IMR-90 (cell line): Measurements from ENCODE around the gene TMEM52B. TPM values are rescaled to one million over a fixed set of nuclear protein-coding genes. Genes with fewer than 3 reads are reported as not detected.

Experiments used
- ATAC-seq: fragments of 200-7000 bp; cut with Tn5 transposase; 2 replicates; pipeline ENCODE4 v1.9.1; 2020; ENCODE audit warnings: low read depth, mild to moderate bottlenecking, moderate library complexity
- BruUV-seq: library from RNA; stranded (reverse); fragments of 400-500 nt; replicated peaks from 2 replicates; lab custom pipeline; 2021; lab: Mats Ljungman, UMichigan
- CTCF ChIA-PET: fragments of 300-600 bp; formaldehyde crosslinking; extraction: SDS; loops from one replicate; lab custom pipeline; 2021; ENCODE audit warnings: antibody characterized with exemption; lab: Yijun Ruan, JAX
- POLR2A ChIA-PET: fragments of 300-600 bp; sonication (Branson Sonifier 250); formaldehyde crosslinking; loops from one replicate; lab custom pipeline; 2022; ENCODE audit warnings: antibody characterized with exemption; ENCODE audit not compliant: unreplicated experiment; lab: Charles Lee
- DNase-seq: peaks from one replicate; pipeline ENCODE4 v3.0.0; 2013
- H2AFZ ChIP-seq: replicated peaks from 2 replicates; pipeline ENCODE3; 2013; ENCODE audit warnings: low read length, mild to moderate bottlenecking; ENCODE audit not compliant: poor library complexity
- H2AK5ac ChIP-seq: 2 replicates; pipeline ENCODE4 v1.6.1; 2013; ENCODE audit warnings: low read depth, low read length, inconsistent platforms
- H2AK9ac ChIP-seq: replicated peaks from 2 replicates; pipeline ENCODE3; 2013; ENCODE audit warnings: mild to moderate bottlenecking, low read depth, low read length, moderate library complexity; ENCODE audit not compliant: poor library complexity
- H2BK120ac ChIP-seq: 2 replicates; pipeline ENCODE4 v1.6.1; 2013; ENCODE audit warnings: low read depth, low read length, inconsistent platforms
- H2BK15ac ChIP-seq: 3 replicates; pipeline ENCODE4 v1.6.1; 2013; ENCODE audit warnings: low read depth, low read length, inconsistent platforms
- H2BK20ac ChIP-seq: 2 replicates; pipeline ENCODE4 v1.6.1; 2013; ENCODE audit warnings: low read depth, mild to moderate bottlenecking, inconsistent platforms, low read length, moderate library complexity
- H2BK5ac ChIP-seq: 2 replicates; pipeline ENCODE4 v1.6.1; 2013; ENCODE audit warnings: mild to moderate bottlenecking, low read depth, low read length, inconsistent platforms; ENCODE audit not compliant: poor library complexity, severe bottlenecking
- H3K14ac ChIP-seq: replicated peaks from 2 replicates; pipeline ENCODE4 v1.6.1; 2013; ENCODE audit warnings: low read depth, low read length, inconsistent platforms
- H3K18ac ChIP-seq: 2 replicates; pipeline ENCODE4 v1.6.1; 2013; ENCODE audit warnings: low read depth, low read length, control low read depth
- H3K23ac ChIP-seq: 2 replicates; pipeline ENCODE4 v1.6.1; 2013; ENCODE audit warnings: low read depth, low read length, inconsistent platforms
- H3K27ac ChIP-seq: 2 replicates; pipeline ENCODE4 v1.5.1; 2013; ENCODE audit warnings: mild to moderate bottlenecking, control low read depth, low read length; ENCODE audit not compliant: insufficient read depth
- H3K27me3 ChIP-seq: 2 replicates; pipeline ENCODE4 v1.6.1; 2013; ENCODE audit warnings: low read length; ENCODE audit not compliant: control insufficient read depth, insufficient read depth
- H3K36me3 ChIP-seq: 2 replicates; pipeline ENCODE4 v1.6.1; 2013; ENCODE audit warnings: low read length, mixed read lengths; ENCODE audit not compliant: control insufficient read depth, insufficient read depth
- H3K4ac ChIP-seq: 2 replicates; pipeline ENCODE4 v1.6.1; 2013; ENCODE audit warnings: low read depth, low read length, inconsistent platforms
- H3K4me1 ChIP-seq: 2 replicates; pipeline ENCODE4 v1.6.1; 2013; ENCODE audit warnings: low read length, mixed read lengths; ENCODE audit not compliant: control insufficient read depth, insufficient read depth
- H3K4me2 ChIP-seq: 2 replicates; pipeline ENCODE4 v1.6.1; 2013; ENCODE audit warnings: low read depth, mild to moderate bottlenecking, control low read depth, low read length, moderate library complexity
- H3K4me3 ChIP-seq: 2 replicates; pipeline ENCODE4 v1.5.1; 2013; ENCODE audit warnings: low read depth, mild to moderate bottlenecking, control low read depth, low read length, moderate library complexity; ENCODE audit not compliant: insufficient read depth
- H3K56ac ChIP-seq: 2 replicates; pipeline ENCODE4 v1.6.1; 2013; ENCODE audit warnings: low read length, inconsistent platforms; ENCODE audit not compliant: insufficient read depth; ENCODE audit errors: extremely low read depth
- H3K79me1 ChIP-seq, 2 experiments: 2 replicates each; pipeline ENCODE4 v1.6.1; 2013; ENCODE audit warnings: low read length in 2 of 2, inconsistent platforms in 1 of 2, low read depth in 1 of 2
- H3K9ac ChIP-seq: 2 replicates; pipeline ENCODE4 v1.6.1; 2013; ENCODE audit warnings: low read depth, low read length, control low read depth
- H3K9me1 ChIP-seq: 2 replicates; pipeline ENCODE4 v1.6.1; 2013; ENCODE audit warnings: low read length, inconsistent platforms; ENCODE audit not compliant: insufficient read depth
- H3K9me3 ChIP-seq: 2 replicates; pipeline ENCODE4 v1.6.1; 2013; ENCODE audit warnings: low read length; ENCODE audit not compliant: control insufficient read depth, insufficient read depth
- H4K20me1 ChIP-seq: 2 replicates; pipeline ENCODE4 v1.6.1; 2013; ENCODE audit warnings: low read length, inconsistent platforms; ENCODE audit not compliant: insufficient read depth
- H4K5ac ChIP-seq: 2 replicates; pipeline ENCODE4 v1.6.1; 2013; ENCODE audit warnings: mild to moderate bottlenecking, low read depth, low read length, control low read depth
- H4K8ac ChIP-seq, 2 experiments: 2 replicates each; pipeline ENCODE4 v1.6.1; 2013; ENCODE audit warnings: low read depth in 2 of 2, low read length in 2 of 2, control low read depth in 1 of 2, inconsistent platforms in 1 of 2
- H4K91ac ChIP-seq: 2 replicates; pipeline ENCODE4 v1.6.1; 2013; ENCODE audit warnings: low read depth, low read length, inconsistent platforms; ENCODE audit not compliant: insufficient read depth
- BHLHE40 ChIP-seq: fragments of 150-350 bp; IDR thresholded peaks from 2 replicates; pipeline ENCODE4 v1.6.1; 2016; ENCODE audit warnings: mild to moderate bottlenecking, low read depth, low read length
- CHD1 ChIP-seq: IDR thresholded peaks from 2 replicates; pipeline ENCODE4 v1.6.1; 2012; ENCODE audit warnings: low read depth, low read length, improper control_type of control experiment
- FOS ChIP-seq: fragments of 150-350 bp; IDR thresholded peaks from 2 replicates; pipeline ENCODE4 v1.6.1; 2016; ENCODE audit warnings: low read depth, low read length
- MAFK ChIP-seq: IDR thresholded peaks from 2 replicates; pipeline ENCODE4 v1.6.1; 2012; ENCODE audit warnings: low read depth, low read length, improper control_type of control experiment
- MXI1 ChIP-seq: IDR thresholded peaks from 2 replicates; pipeline ENCODE4 v1.6.1; 2012; ENCODE audit warnings: low read depth, mild to moderate bottlenecking, low read length, moderate library complexity, borderline replicate concordance
- NFE2L2 ChIP-seq: fragments of 150-350 bp; IDR thresholded peaks from 2 replicates; pipeline ENCODE4 v1.6.1; 2016; ENCODE audit warnings: low read depth, mild to moderate bottlenecking, low read length
- WGBS, 2 experiments: methylation state at CpG; one replicate each; pipeline versions ENCODE4 v1.1.5 to v1.1.7; 2013; ENCODE audit warnings: missing lambda C conversion rate in 2 of 2; ENCODE audit not compliant: insufficient read length in 1 of 2; ENCODE audit errors: extremely low coverage in 2 of 2; 5-methylcytosine and 5-hydroxymethylcytosine counted together
- dilution Hi-C: fragments of 300-500 bp; cut with HindIII; formaldehyde crosslinking; loops from one replicate; pipeline ENCODE4 v1.14.3; 2018; ENCODE audit warnings: low sequenced_read_pairs; ENCODE audit not compliant: unreplicated experiment
- in situ Hi-C: fragments of 300-500 bp; cut with MboI; formaldehyde crosslinking; loops from 3 replicates; pipeline ENCODE4 v1.14.3; 2019; ENCODE audit warnings: low sequenced_read_pairs, inconsistent platforms, mixed read lengths
- intact Hi-C: fragments of 100-400 bp; cut with micrococcal nuclease; formaldehyde crosslinking; loops from 2 replicates; pipeline ENCODE4 v1.10.0; 2022
- polyA plus RNA-seq, 3 experiments: library from polyadenylated mRNA; depleted of rRNA; stranded (reverse); fragments of >200 nt; gene quantifications; 2 replicates each; pipeline ENCODE4 v1.2.3, GENCODE V29; 2012; ENCODE audit warnings: low replicate concordance in 1 of 3
- total RNA-seq: library from RNA; depleted of rRNA; stranded (reverse); fragments of >200 nt; gene quantifications from 2 replicates; pipeline ENCODE4 v1.2.3, GENCODE V29; 2012
- TF ChIP-seq, protein P1 (sequence below): fragments of 150-350 bp; IDR thresholded peaks from 2 replicates; pipeline ENCODE4 v1.6.1; 2017; ENCODE audit warnings: mild to moderate bottlenecking, antibody characterized with exemption, low read length, low read depth

TMEM52B gene
- total and polyA plus RNA-seq, 2 of the 4 experiments (the other 2 are of a cell fraction), result 2.0 to 3.6 TPM

DNA sequence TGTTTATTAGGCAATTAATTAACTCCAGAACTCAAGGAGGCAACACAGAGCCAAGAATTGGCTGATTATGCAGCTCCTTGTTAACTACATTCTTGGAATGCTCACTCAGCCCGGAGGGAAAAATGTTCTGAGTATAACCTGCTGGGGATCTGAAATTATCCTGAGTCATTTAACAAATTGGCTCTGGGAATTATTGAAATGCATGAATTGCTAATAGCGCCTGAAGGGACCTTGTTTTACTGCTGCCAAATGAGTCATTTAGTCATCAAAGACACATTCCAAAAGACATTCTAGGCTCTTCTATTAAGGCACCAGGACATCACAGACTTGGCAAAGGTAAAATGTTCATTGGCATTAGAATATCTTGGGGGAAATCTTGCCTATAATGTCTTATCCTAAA is 13.0 kb downstream of the TMEM52B start:
- peak overlapping the region; percentile 57; the same call in 1 of the 2 replicates for H3K56ac ChIP-seq
- no peak overlapping the region for H3K14ac ChIP-seq
- H3K4me2 ChIP-seq, result no peak overlapping the region
- no peak overlapping the region for H3K4me3 ChIP-seq
- ChIA-PET POLR2A (interaction anchor here (0.6 kb wide), 1 partner anchor 22 kb away, joined by 10 read pairs; no protein-coding TSS in a partner anchor), CTCF (interaction anchor here (1.0 to 2.6 kb wide), 2 partner anchors 38 to 49 kb away, joined by 5 to 31 read pairs; no protein-coding TSS in a partner anchor)
- H3K4ac ChIP-seq, result peak overlapping the region; percentile 17; the same call in 1 of the 2 replicates
- H3K27ac ChIP-seq, result peak overlapping the region; percentile 87; the same call in 1 of the 2 replicates
- H3K18ac ChIP-seq, result no peak overlapping the region
- DNase-seq (peak; percentile 81), ATAC-seq (peak; percentile 40)
- no peak overlapping the region for H3K9ac ChIP-seq
- intact Hi-C loops (loop anchor here (1.0 to 5.0 kb wide), 3 partner anchors 20 to 440 kb away; partner anchors contain the start of gene GABARAPL1), in situ Hi-C loops (loop anchor here (5.0 kb wide), 1 partner anchor 40 kb away; no protein-coding TSS in a partner anchor), dilution Hi-C loops (no loop called here)
- H3K23ac ChIP-seq, result no peak overlapping the region
- TF ChIP-seq BHLHE40 (no peak), NFE2L2 (peak; percentile 81), MAFK (peak; percentile 57), FOS (0 out of 2 replicates have a peak, but pooled peaks have one; percentile 56), MXI1 (no peak), CHD1 (no peak)
- TF ChIP-seq, protein P1, sequence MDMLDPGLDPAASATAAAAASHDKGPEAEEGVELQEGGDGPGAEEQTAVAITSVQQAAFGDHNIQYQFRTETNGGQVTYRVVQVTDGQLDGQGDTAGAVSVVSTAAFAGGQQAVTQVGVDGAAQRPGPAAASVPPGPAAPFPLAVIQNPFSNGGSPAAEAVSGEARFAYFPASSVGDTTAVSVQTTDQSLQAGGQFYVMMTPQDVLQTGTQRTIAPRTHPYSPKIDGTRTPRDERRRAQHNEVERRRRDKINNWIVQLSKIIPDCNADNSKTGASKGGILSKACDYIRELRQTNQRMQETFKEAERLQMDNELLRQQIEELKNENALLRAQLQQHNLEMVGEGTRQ, result no peak
- WGBS, 2 experiments, result no CpG with 5 or more reads among the region's 2 CpGs
- no peak overlapping the region for H2AK9ac ChIP-seq
- no peak overlapping the region for H4K91ac ChIP-seq
- H3K4me1 ChIP-seq, result peaks cover 11% of the 10 kb centered on the region
- no peaks in the 10 kb centered on the region for H3K36me3 ChIP-seq
- H3K9me1 ChIP-seq, result peaks cover 3% of the 10 kb centered on the region
- peak overlapping the region; percentile 97 for H2BK5ac ChIP-seq
- no peak overlapping the region for H4K5ac ChIP-seq
- H2AFZ ChIP-seq, result no peak overlapping the region
- no peaks in the 10 kb centered on the region for H4K20me1 ChIP-seq
- no peak overlapping the region for H2AK5ac ChIP-seq
- H3K9me3 ChIP-seq, result no peaks in the 10 kb centered on the region
- no TSS peak for BruUV-seq
- peak overlapping the region; percentile 98 for H2BK120ac ChIP-seq
- no peaks in the 10 kb centered on the region for H3K79me1 ChIP-seq
- H2BK20ac ChIP-seq, result peak overlapping the region; percentile 99; the same call in 1 of the 2 replicates
- peak overlapping the region; percentile 61 to 63; a peak in 2 of 4 replicates for H4K8ac ChIP-seq
- H2BK15ac ChIP-seq, result no peak overlapping the region; the same call in 2 of the 3 replicates
- H3K27me3 ChIP-seq, result no peaks in the 10 kb centered on the region
